Neural cell (in vitro differentiated cells): ENCODE results near the gene ARID1A. TPM values are rescaled to one million over a fixed set of nuclear protein-coding genes. Genes with fewer than 3 reads are reported as not detected.
A peak's percentile ranks its signal among the peaks of the same experiment; 100 is the strongest.
"Not testable (repeated sequence)": the region's sequence is repeated elsewhere in the genome, so short reads cannot be mapped to it uniquely, and the experiment has no call there.

Source experiments
- H2AFZ ChIP-seq: fragments of 200-600, 300-800 bp; sonication (generic), shearing (Covaris generic); 2 replicates; pipeline ENCODE4 v1.6.0; 2014; ENCODE audit warnings: low read depth, mild to moderate bottlenecking, antibody characterized with exemption, low read length, moderate library complexity
- H3F3A ChIP-seq: fragments of 200-600 bp; shearing (Covaris generic); 2 replicates; pipeline ENCODE4 v1.6.1; 2016; ENCODE audit warnings: mild to moderate bottlenecking, moderate library complexity, mixed read lengths, antibody characterized with exemption, low read length; ENCODE audit not compliant: insufficient read depth, poor library complexity, severe bottlenecking
- H3K27ac ChIP-seq: fragments of 200-600, 300-800 bp; sonication (generic), shearing (Covaris generic); 2 replicates; pipeline ENCODE4 v1.5.1; 2014; ENCODE audit warnings: mild to moderate bottlenecking, low read length, moderate library complexity
- H3K27me3 ChIP-seq: fragments of 300-800, 200-600 bp; sonication (generic), shearing (Covaris generic); 2 replicates; pipeline ENCODE4 v1.6.0; 2014; ENCODE audit warnings: mild to moderate bottlenecking, low read depth, low read length, moderate library complexity; ENCODE audit not compliant: insufficient read depth
- H3K36me3 ChIP-seq: fragments of 300-800, 200-600 bp; sonication (generic), shearing (Covaris generic); 2 replicates; pipeline ENCODE4 v1.5.1; 2014; ENCODE audit warnings: mild to moderate bottlenecking, antibody characterized with exemption, low read length, moderate library complexity; ENCODE audit not compliant: insufficient read depth
- H3K4me2 ChIP-seq: fragments of 300-800, 200-600 bp; sonication (generic), shearing (Covaris generic); 2 replicates; pipeline ENCODE4 v1.6.0; 2014; ENCODE audit warnings: mild to moderate bottlenecking, low read length
- H3K4me3 ChIP-seq: fragments of 300-800, 200-600 bp; sonication (generic), shearing (Covaris generic); 2 replicates; pipeline ENCODE4 v1.5.1; 2014; ENCODE audit warnings: mild to moderate bottlenecking, low read length, moderate library complexity
- H3K79me2 ChIP-seq: fragments of 200-600 bp; shearing (Covaris generic); replicated peaks from 2 replicates; pipeline ENCODE4 v1.6.0; 2014; ENCODE audit warnings: mild to moderate bottlenecking, low read length, moderate library complexity; ENCODE audit not compliant: insufficient read depth
- H3K9ac ChIP-seq: fragments of 300-800, 200-600 bp; sonication (generic), shearing (Covaris generic); 2 replicates; pipeline ENCODE4 v1.6.1; 2016; ENCODE audit warnings: mild to moderate bottlenecking, low read length, mixed read lengths
- H3K9me2 ChIP-seq: fragments of 200-600 bp; shearing (Covaris generic); 2 replicates; pipeline ENCODE4 v1.6.1; 2016; ENCODE audit warnings: mild to moderate bottlenecking, low read length, mixed read lengths; ENCODE audit not compliant: insufficient read depth
- H3K9me3 ChIP-seq: fragments of 200-600, 300-800 bp; sonication (generic), shearing (Covaris generic); 2 replicates; pipeline ENCODE4 v1.6.1; 2016; ENCODE audit warnings: mild to moderate bottlenecking, mixed run types, low read length, moderate library complexity, mixed read lengths
- H4K20me1 ChIP-seq: fragments of 200-600 bp; shearing (Covaris generic); 2 replicates; pipeline ENCODE4 v1.6.1; 2016; ENCODE audit warnings: mild to moderate bottlenecking, mixed run types; ENCODE audit not compliant: insufficient read depth
- EP300 ChIP-seq: fragments of 450-650 bp; conservative IDR thresholded peaks from 2 replicates; pipeline ENCODE4 v1.6.1; 2014; ENCODE audit warnings: antibody characterized with exemption, mild to moderate bottlenecking, moderate library complexity; ENCODE audit not compliant: poor library complexity, severe bottlenecking
- POLR2AphosphoS5 ChIP-seq: IDR thresholded peaks from 2 replicates; pipeline ENCODE4 v1.6.1; 2012
- RAD21 ChIP-seq: fragments of 450-650 bp; conservative IDR thresholded peaks from 2 replicates; pipeline ENCODE4 v1.6.1; 2014; ENCODE audit warnings: antibody characterized with exemption, mild to moderate bottlenecking, moderate library complexity
- SMC3 ChIP-seq: fragments of 450-650 bp; conservative IDR thresholded peaks from 2 replicates; pipeline ENCODE4 v1.6.1; 2014; ENCODE audit warnings: antibody characterized with exemption, mild to moderate bottlenecking, moderate library complexity; ENCODE audit not compliant: poor library complexity
- TAF1 ChIP-seq: IDR thresholded peaks from 2 replicates; pipeline ENCODE4 v1.6.1; 2012; ENCODE audit warnings: low read depth
- polyA plus RNA-seq: library from polyadenylated mRNA; depleted of rRNA; stranded (reverse); fragments of >200 nt; gene quantifications from 2 replicates; pipeline ENCODE4 v1.2.3, GENCODE V29; 2014
- TF ChIP-seq, protein P1 (sequence below): fragments of 450-650 bp; IDR thresholded peaks from 2 replicates; pipeline ENCODE4 v1.5.1; 2014; ENCODE audit warnings: antibody characterized with exemption, mild to moderate bottlenecking, moderate library complexity; ENCODE audit not compliant: poor library complexity, severe bottlenecking

The ARID1A gene
- polyA plus RNA-seq, 1 donor from 2014 or later, result 13.2 TPM

GRCh38 chr1:26666855-26667254 lies 29.0 kb upstream of the ARID1A start:
- no peak overlapping the region for H2AFZ ChIP-seq
- H3K9ac ChIP-seq, result no peak overlapping the region
- no peak overlapping the region for H3K4me2 ChIP-seq
- H3K36me3 ChIP-seq, result no peaks in the 10 kb centered on the region
- H3K27me3 ChIP-seq, result no peaks in the 10 kb centered on the region
- H4K20me1 ChIP-seq, result no peaks in the 10 kb centered on the region
- H3K27ac ChIP-seq, result no peak overlapping the region
- TF ChIP-seq, protein P1, sequence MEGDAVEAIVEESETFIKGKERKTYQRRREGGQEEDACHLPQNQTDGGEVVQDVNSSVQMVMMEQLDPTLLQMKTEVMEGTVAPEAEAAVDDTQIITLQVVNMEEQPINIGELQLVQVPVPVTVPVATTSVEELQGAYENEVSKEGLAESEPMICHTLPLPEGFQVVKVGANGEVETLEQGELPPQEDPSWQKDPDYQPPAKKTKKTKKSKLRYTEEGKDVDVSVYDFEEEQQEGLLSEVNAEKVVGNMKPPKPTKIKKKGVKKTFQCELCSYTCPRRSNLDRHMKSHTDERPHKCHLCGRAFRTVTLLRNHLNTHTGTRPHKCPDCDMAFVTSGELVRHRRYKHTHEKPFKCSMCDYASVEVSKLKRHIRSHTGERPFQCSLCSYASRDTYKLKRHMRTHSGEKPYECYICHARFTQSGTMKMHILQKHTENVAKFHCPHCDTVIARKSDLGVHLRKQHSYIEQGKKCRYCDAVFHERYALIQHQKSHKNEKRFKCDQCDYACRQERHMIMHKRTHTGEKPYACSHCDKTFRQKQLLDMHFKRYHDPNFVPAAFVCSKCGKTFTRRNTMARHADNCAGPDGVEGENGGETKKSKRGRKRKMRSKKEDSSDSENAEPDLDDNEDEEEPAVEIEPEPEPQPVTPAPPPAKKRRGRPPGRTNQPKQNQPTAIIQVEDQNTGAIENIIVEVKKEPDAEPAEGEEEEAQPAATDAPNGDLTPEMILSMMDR, result no peak
- TF ChIP-seq POLR2AphosphoS5, result no peak
- TF ChIP-seq EP300, result no peak
- no peaks in the 10 kb centered on the region for H3K9me3 ChIP-seq
- H3K79me2 ChIP-seq, result no peaks in the 10 kb centered on the region
- no peaks in the 10 kb centered on the region for H3F3A ChIP-seq
- no peak overlapping the region for H3K4me3 ChIP-seq
- no peaks in the 10 kb centered on the region for H3K9me2 ChIP-seq

- H3K4me2 ChIP-seq, H3K27ac ChIP-seq, H4K20me1 ChIP-seq, H2AFZ ChIP-seq, H3K27me3 ChIP-seq, H3K36me3 ChIP-seq, H3K9me2 ChIP-seq, H3K9me3 ChIP-seq, H3K4me3 ChIP-seq, H3F3A ChIP-seq, H3K9ac ChIP-seq, H3K79me2 ChIP-seq: not testable (repeated sequence)
These were observed 27.6 kb upstream of the ARID1A start for GRCh38 chr1:26668106-26668786.

DNA sequence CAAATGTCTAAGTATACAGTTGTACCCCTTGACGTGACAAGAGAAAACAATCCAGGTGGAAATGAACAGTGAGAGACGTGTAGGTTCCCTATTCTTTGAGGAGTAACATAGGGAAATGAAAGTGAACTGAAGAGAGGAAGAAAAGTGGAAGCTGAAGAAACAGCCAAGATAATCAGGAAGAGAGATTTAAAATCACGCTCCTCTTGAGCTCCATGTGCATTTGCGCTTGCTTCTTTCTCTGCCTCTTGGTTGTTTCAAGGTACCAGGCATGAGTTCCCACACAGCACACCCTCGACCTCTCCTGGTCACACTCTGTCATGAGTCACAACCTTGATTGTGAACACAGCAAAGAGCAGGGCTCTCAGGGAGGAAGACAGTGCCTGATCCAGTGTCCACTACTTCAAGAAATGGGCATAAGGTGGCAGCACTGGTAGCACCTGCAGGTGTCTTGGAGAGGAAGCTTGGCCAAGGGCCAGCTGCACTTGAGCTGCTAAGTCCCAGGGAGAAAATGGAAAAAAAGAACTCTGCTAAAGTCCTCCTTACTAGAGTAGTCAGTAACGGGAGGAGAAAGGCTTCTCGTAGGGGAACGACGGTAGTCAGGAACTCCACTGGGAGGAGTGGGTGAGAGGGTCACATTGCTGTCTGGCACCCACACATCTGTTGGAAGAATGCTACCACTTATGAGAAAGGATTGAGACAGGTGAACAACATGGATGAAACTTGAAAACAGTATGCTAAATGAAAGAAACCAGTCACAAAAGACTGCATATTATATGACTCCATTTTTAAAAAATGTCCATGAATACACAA lies 18.3 kb upstream of the ARID1A start:
- Histone ChIP-seq H2AFZ (no peak overlapping the region), H3K9ac (no peak overlapping the region), H3K4me3 (no peak overlapping the region), H3K79me2 (no peaks in the 10 kb centered on the region), H3K4me2 (no peak overlapping the region), H4K20me1 (no peaks in the 10 kb centered on the region), H3K9me3 (no peaks in the 10 kb centered on the region), H3K9me2 (no peaks in the 10 kb centered on the region), H3F3A (no peaks in the 10 kb centered on the region), H3K36me3 (no peaks in the 10 kb centered on the region), H3K27me3 (no peaks in the 10 kb centered on the region), H3K27ac (no peak overlapping the region)
- TF ChIP-seq RAD21 (peak; percentile 18), TAF1 (no peak), SMC3 (peak; percentile 20), POLR2AphosphoS5 (no peak)
- TF ChIP-seq, protein P1, result peak; percentile 41
